Amniotic epithelial cell (primary cell): ENCODE results near the gene VEGFA.

Experiments used
- DNase-seq: peaks from one replicate; pipeline ENCODE4 v3.0.0-alpha.2; 2010; ENCODE audit warnings: low read depth

Gene VEGFA

DNA sequence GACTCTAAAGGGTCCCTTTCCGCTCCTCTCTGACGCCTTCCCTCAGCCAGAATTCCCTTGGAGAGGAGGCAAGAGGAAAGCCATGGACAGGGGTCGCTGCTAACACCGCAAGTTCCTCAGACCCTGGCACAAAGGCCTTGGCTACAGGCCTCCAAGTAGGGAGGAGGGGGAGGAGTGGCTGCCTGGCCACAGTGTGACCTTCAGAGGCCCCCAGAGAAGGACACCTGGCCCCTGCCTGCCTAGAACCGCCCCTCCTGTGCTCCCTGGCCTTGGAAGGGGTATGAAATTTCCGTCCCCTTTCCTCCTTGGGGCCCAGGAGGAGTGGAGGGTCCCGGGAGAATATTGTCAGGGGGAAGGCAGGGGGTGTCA lies 2.7 kb downstream of the VEGFA start:
- no peak for DNase-seq

DNA sequence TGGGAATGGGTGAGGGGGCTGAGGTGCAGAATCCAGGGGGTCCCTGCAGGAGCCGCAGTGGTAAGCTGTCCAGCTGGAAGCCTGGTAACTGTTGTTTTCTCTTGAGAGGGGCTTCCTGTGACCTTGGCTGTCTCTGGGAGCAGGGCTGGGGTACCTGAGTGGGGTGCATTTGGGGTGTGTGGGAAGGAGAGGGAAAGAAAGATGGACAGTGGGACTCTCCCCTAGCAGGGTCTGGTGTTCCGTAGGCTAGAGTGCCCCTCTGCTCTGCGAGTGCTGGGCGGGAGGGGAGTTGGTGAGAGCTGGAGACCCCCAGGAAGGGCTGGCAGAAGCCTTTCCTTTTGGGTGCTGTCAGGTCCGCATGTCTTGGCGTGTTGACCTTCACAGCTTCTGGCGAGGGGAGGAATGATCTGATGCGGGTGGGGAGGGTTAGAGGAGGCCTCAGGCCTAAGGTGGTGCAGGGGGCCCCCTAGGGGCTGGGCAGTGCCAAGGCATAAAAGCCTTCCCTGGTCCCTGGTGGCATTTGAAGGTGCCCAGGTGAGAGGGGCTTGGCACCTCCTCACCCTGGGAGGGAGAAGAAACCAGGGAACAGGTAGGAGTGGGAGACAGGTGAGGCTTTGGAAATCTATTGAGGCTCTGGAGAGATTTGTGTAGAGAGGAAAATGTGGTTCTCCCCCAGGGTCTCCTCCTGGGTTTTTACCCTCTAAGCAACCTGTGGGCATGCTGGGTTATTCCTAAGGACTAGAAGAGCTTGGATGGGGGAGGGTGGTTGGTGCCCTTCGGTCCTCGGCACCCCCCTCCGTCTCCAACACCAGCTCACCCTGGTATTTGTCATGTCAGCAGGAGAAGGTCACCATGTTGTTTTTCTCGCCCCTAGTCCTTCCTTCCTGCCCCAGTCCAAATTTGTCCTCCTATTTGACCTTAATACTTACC lies 3.3 kb downstream of the VEGFA start:
- peak; percentile 44 for DNase-seq

DNA sequence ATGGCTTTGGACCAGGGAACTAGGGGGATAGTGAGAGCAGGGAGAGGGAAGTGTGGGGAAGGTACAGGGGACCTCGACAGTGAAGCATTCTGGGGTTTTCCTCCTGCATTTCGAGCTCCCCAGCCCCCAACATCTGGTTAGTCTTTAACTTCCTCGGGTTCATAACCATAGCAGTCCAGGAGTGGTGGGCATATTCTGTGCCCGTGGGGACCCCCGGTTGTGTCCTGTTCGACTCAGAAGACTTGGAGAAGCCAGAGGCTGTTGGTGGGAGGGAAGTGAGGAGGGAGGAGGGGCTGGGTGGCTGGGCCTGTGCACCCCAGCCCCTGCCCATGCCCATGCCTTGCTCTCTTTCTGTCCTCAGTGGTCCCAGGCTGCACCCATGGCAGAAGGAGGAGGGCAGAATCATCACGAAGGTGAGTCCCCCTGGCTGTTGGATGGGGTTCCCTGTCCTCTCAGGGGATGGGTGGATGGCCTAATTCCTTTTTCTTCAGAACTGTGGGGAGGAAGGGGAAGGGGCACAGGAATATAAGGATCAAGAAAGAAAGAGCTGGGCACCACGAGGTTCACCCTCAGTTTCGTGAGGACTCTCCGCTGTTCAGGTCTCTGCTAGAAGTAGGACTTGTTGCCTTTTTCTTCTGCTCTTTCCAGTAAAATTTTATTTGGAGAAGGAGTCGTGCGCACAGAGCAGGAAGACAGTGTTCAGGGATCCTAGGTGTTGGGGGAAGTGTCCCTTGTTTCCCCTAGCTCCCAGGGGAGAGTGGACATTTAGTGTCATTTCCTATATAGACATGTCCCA lies 4.2 kb downstream of the VEGFA start:
- DNase-seq = no peak

DNA sequence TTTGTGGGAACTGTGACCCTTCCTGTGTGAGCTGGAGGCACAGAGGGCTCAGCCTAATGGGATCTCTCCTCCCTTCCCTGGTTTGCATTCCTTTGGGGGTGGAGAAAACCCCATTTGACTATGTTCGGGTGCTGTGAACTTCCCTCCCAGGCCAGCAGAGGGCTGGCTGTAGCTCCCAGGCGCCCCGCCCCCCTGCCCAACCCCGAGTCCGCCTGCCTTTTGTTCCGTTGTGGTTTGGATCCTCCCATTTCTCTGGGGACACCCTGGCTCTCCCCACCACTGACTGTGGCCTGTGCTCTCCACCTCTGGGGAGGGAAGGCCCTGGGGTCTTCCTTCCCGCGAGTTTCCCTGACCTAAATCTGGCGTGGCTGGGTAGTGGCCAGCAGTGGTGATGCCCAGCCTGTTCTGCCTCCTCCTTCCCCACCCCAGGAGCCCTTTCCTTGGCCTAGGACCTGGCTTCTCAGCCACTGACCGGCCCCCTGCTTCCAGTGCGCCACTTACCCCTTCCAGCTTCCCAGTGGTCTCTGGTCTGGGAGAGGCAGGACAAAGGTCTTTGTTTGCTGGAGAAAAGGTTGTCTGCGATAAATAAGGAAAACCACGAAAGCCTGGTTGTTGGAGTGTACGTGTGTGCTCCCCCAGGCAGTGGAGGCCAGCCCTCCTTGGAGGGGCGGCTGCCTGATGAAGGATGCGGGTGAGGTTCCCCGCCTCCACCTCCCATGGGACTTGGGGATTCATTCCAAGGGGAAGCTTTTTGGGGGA lies 4.9 kb downstream of the VEGFA start:
- peak; percentile 43 for DNase-seq

DNA sequence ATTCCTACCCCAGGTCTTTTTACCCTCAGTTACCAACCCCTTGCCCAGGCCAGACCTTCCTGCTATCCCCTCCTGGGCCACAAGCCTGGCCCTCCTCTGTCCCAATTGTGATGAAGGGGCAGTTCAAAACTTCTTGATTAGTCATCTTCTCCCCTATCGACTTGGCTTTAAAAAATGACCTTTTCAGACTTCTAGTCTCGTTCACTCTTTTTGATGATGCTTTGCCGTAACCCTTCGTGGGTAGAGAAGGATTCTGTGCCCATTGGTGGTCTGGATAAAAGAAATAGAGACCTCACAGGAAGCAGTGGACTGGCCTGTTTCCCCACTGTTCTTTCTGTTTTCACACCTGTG lies 5.5 kb downstream of the VEGFA start:
- no peak for DNase-seq

DNA sequence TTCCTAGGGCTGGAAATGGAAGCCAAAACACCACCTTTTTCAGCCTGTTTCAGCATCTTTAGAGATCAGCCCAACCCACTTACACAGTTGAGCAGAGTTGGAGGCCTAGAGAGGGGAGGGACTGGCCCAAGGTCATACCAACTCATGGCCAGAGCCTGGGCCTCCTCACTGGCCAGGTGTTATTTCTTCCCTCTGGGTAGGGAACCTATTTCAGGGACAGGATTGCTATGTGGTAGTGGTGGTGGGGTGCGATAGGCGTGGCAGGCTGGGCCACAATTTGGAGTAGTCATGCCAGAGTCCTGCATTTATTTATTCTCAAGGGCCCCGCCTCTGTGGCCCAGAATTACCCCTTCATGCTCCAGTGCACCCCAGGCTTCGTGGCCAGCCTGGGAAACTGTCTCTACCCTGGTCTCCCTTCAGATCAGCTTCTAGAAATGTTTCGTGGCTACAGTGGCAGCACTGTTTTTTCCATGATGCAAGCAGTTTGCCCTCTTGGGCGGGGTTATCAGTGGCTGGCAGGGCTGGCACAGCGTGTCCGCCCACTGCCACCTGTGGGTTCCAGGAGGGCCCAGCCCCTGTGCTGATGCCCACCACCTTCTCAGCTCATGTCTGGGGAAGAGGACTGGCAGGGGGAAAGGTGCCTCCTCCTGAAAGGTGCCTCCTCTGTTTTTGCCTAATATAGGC lies 6.2 kb downstream of the VEGFA start:
- DNase-seq = no peak

DNA sequence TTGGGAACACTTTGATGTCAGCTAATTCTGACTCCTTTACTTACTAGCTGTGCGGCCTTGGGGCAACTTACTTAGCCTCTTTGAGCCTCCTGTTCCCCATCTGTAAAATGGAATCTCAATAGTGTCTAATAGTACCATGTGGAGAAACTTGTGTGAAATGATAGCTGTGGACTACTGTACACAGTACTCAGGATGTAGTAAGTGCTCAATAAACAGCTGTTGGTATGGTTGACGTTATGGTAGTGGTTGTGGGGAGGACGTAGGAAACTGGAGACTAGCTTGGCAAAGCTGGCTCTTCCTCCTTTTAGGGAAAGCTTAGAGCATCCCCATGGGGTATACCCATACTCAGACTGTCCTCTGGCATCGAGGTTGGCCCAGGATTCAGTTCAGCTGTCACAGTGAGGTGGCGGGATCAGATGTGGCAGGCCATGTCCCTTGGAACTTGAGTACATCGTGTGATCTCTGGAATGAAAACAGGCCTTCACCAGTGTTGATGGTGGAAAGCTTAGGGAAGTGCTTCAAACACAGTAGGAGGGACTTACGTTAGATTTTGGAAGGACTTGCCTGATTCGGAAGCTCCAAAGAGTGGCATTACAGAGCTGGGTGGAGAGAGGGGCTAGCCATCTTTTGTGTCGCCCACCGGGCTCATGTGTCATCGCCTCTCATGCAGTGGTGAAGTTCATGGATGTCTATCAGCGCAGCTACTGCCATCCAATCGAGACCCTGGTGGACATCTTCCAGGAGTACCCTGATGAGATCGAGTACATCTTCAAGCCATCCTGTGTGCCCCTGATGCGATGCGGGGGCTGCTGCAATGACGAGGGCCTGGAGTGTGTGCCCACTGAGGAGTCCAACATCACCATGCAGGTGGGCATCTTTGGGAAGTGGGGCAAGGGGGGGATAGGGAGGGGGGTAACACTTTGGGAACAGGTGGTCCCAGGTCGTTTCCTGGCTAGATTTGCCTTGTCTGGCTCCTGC lies 7.1 kb downstream of the VEGFA start:
- no peak for DNase-seq

DNA sequence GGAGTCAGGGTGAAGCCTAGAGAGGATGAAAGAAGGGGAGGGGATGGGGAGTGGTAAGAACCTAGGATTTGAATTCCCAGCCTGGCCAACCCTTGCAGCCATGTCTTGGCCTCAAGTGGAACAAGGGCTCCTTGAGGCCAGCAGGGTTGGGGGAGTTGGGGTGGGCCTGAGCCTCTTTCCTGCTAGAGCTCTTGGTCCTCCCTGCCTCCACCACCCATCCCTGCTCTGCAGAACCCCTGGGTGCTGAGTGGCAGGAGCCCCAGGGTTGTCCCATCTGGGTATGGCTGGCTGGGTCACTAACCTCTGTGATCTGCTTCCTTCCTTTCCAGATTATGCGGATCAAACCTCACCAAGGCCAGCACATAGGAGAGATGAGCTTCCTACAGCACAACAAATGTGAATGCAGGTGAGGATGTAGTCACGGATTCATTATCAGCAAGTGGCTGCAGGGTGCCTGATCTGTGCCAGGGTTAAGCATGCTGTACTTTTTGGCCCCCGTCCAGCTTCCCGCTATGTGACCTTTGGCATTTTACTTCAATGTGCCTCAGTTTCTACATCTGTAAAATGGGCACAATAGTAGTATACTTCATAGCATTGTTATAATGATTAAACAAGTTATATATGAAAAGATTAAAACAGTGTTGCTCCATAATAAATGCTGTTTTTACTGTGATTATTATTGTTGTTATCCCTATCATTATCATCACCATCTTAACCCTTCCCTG lies 8.3 kb downstream of the VEGFA start:
- no peak for DNase-seq

DNA sequence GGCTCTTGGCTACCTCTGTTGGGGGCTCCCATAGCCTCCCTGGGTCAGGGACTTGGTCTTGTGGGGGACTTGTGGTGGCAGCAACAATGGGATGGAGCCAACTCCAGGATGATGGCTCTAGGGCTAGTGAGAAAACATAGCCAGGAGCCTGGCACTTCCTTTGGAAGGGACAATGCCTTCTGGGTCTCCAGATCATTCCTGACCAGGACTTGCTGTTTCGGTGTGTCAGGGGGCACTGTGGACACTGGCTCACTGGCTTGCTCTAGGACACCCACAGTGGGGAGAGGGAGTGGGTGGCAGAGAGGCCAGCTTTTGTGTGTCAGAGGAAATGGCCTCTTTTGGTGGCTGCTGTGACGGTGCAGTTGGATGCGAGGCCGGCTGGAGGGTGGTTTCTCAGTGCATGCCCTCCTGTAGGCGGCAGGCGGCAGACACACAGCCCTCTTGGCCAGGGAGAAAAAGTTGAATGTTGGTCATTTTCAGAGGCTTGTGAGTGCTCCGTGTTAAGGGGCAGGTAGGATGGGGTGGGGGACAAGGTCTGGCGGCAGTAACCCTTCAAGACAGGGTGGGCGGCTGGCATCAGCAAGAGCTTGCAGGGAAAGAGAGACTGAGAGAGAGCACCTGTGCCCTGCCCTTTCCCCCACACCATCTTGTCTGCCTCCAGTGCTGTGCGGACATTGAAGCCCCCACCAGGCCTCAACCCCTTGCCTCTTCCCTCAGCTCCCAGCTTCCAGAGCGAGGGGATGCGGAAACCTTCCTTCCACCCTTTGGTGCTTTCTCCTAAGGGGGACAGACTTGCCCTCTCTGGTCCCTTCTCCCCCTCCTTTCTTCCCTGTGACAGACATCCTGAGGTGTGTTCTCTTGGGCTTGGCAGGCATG lies 9.2 kb downstream of the VEGFA start:
- DNase-seq = no peak

DNA sequence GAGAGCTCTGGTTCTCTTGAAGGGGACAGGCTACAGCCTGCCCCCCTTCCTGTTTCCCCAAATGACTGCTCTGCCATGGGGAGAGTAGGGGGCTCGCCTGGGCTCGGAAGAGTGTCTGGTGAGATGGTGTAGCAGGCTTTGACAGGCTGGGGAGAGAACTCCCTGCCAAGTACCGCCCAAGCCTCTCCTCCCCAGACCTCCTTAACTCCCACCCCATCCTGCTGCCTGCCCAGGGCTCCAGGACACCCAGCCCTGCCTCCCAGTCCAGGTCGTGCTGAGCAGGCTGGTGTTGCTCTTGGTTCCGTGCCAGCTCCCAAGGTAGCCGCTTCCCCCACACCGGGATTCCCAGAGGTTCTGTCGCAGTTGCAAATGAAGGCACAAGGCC lies 9.8 kb downstream of the VEGFA start:
- DNase-seq = peak; percentile 60

DNA sequence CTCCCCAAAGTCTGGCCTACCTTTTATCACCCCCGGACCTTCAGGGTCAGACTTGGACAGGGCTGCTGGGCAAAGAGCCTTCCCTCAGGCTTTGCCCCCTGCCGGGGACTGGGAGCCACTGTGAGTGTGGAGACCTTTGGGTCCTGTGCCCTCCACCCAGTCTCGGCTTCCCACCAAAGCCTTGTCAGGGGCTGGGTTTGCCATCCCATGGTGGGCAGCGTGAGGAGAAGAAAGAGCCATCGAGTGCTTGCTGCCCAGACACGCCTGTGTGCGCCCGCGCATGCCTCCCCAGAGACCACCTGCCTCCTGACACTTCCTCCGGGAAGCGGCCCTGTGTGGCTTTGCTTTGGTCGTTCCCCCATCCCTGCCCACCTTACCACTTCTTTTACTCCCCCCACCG lies 10.3 kb downstream of the VEGFA start:
- DNase-seq = no peak

DNA sequence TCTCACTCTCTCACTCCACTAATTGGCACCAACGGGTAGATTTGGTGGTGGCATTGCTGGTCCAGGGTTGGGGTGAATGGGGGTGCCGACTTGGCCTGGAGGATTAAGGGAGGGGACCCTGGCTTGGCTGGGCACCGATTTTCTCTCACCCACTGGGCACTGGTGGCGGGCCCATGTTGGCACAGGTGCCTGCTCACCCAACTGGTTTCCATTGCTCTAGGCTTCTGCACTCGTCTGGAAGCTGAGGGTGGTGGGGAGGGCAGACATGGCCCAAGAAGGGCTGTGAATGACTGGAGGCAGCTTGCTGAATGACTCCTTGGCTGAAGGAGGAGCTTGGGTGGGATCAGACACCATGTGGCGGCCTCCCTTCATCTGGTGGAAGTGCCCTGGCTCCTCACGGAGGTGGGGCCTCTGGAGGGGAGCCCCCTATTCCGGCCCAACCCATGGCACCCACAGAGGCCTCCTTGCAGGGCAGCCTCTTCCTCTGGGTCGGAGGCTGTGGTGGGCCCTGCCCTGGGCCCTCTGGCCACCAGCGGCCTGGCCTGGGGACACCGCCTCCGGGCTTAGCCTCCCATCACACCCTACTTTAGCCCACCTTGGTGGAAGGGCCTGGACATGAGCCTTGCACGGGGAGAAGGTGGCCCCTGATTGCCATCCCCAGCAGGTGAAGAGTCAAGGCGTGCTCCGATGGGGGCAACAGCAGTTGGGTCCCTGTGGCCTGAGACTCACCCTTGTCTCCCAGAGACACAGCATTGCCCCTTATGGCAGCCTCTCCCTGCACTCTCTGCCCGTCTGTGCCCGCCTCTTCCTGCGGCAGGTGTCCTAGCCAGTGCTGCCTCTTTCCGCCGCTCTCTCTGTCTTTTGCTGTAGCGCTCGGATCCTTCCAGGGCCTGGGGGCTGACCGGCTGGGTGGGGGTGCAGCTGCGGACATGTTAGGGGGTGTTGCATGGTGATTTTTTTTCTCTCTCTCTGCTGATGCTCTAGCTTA lies 11.2 kb downstream of the VEGFA start:
- DNase-seq = no peak

DNA sequence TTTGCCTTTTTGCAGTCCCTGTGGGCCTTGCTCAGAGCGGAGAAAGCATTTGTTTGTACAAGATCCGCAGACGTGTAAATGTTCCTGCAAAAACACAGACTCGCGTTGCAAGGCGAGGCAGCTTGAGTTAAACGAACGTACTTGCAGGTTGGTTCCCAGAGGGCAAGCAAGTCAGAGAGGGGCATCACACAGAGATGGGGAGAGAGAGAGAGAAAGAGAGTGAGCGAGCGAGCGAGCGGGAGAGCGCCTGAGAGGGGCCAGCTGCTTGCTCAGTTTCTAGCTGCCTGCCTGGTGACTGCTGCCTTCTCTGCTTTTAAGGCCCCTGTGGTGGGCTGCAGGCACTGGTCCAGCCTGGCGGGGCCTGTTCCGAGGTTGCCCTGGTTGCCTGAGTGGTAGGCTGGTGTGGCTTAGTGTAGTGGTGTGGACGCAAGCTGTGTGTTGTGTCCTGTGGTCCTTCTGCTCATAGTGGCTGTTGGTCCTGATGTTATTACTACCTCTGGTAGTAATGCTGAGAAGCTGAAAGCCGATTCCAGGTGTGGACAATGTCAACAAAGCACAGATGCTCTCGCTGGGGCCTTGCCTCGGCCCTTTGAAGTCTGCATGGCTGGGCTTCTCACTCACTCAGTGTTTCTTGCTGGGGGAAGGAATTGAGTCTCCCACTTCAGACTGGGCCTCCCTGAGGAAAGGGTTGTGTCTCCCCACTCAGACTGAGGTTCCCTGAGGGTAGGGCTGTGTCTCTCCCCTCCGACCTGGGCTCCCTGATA lies 12.1 kb downstream of the VEGFA start:
- no peak for DNase-seq

DNA sequence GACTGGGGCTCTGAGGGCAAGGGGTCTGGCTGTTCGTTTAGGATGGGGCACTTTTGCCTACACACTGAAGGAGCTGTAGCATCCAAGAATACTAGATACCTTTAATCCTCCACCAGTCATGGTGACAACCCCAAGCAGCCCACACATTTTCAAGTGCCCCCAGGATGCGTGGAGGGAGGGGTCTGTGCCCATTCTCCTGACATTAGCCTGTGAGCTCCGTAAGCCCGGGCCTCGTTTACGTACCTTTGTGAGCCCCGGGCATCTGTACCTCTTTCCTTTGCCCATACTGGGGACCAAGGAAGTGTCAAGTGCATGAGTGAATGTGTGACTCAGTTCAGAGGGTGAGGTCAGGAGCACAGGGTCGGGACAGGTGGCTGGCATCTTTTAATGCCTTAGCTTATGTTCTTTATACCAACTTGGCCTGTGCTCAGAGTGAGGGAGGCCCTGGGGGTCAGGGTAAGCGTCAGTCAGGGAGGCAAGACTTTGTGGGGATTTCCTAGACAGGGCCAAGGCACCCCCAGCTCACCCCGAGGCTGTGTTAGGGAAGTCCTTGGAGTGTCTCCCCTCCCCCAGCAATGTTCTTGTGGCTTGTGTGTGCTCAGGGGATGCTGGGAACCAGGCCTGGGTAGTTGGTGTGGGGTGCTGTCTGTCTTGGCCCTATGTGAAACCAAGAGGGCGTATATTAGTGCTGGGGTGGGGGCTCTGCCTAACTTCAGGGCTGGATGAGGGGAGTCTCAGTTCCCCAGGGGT lies 12.9 kb downstream of the VEGFA start:
- DNase-seq = no peak

DNA sequence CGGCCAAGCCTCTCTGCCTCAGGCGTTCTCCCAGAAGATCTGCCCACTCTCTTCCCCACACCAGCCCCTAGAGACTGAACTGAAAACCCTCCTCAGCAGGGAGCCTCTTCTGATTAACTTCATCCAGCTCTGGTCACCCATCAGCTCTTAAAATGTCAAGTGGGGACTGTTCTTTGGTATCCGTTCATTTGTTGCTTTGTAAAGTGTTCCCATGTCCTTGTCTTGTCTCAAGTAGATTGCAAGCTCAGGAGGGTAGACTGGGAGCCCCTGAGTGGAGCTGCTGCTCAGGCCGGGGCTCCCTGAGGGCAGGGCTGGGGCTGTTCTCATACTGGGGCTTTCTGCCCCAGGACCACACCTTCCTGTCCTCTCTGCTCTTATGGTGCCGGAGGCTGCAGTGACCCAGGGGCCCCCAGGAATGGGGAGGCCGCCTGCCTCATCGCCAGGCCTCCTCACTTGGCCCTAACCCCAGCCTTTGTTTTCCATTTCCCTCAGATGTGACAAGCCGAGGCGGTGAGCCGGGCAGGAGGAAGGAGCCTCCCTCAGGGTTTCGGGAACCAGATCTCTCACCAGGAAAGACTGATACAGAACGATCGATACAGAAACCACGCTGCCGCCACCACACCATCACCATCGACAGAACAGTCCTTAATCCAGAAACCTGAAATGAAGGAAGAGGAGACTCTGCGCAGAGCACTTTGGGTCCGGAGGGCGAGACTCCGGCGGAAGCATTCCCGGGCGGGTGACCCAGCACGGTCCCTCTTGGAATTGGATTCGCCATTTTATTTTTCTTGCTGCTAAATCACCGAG lies 14.2 kb downstream of the VEGFA start:
- no peak for DNase-seq
